ENCODE results near the gene MCUR1. TPM values are rescaled to one million over a fixed set of nuclear protein-coding genes. Genes with fewer than 3 reads are reported as not detected.
A peak's percentile ranks its signal among the peaks of the same experiment; 100 is the strongest.

MCUR1 gene
- total RNA-seq, 2 donors from 2014 or later: 10.2 to 22.3 TPM

DNA sequence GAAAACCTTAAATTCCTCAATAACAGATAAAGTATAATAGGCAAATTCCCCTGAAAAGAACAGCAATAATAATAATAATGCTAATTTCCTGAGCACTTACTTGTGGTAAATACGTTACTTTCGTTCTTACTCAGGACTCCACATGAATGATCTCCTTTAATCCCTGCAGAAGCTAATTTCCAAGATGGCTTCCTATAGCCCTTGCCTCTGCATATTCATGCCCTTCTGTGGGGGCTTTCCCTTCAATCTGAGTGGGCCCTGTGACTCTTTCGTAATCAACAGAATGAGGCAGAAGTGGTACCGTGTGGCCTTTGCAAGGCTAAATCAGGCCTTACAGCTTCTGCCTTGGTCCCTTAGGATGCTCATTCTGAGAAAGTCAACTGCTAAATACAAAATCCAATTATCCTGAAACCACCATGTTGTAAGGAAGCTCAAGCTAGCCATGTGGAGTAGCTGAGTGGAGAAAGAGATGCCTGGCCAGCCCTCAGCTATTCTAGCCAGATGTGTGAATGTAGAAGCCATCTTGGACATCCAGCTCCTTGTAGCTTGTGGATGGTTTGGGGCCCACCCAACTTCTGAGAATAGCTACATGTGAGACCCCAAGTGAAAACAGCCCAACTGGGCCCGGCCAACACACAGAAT, 50.5 kb downstream of the MCUR1 start:
- Mint-ChIP-seq H3K36me3 (ENCODE audit: low read depth) (no peaks in the 10 kb centered on the region), H3K4me3 (peak overlapping the region; percentile 43), H3K27ac (no peak overlapping the region), H3K27me3 (no peaks in the 10 kb centered on the region), H3K4me1 (peaks cover 36% of the 10 kb centered on the region)
- no peaks in the 10 kb centered on the region for H3K9me3 ChIP-seq (ENCODE audit: control insufficient read depth, low read length, poor library complexity, severe bottlenecking)
- ATAC-seq: peak; percentile 29
- no peak for DNase-seq

DNA sequence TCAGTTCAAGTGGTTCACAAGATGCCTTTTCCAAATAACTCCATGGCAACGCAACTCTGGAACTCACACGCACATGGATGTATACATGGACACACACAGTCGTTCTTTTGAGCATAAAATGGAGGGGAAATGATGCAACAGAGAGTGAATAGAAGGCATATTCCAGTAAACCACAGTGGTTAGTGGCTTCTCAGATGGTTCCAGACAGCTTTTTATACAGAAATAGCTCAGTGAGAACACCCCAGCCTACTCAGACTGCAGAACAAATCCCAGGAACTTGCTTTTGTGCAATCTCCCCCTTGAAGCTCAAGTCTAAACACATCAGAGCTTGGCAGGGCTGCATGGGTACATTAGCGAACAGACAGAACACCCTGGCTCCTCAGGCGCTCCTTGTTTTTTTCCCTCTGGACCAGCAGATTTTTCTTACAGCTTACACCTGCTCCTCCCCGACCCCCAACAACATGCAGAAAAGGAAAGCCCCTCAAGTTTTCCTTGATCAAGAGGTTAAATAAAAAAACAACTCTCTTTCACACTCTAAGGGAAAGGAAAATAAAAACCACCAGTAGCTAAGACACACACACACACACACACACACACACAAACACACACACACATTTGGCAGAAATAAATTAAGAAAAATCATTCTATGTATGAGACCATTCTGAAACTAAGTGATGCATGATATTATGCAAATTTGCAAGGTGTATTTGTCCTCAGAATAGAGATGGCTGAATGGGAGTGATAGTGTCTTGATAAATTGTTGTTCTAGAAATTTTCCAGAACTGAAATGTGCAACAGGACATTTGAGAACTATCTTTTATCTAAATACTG, 51.5 kb downstream of the MCUR1 start:
- H3K9me3 ChIP-seq (ENCODE audit: control insufficient read depth, low read length, poor library complexity, severe bottlenecking): no peaks in the 10 kb centered on the region
- Mint-ChIP-seq H3K36me3 (ENCODE audit: low read depth) (no peaks in the 10 kb centered on the region), H3K27me3 (no peaks in the 10 kb centered on the region), H3K4me1 (peaks cover 36% of the 10 kb centered on the region), H3K4me3 (peak overlapping the region; percentile 75), H3K27ac (peak overlapping the region; percentile 85)
- DNase-seq: no peak
- ATAC-seq: peak; percentile 79

- ATAC-seq (no peak), DNase-seq (no peak)
- Mint-ChIP-seq H3K27ac (no peak overlapping the region), H3K4me1 (peaks cover 27% of the 10 kb centered on the region), H3K36me3 (ENCODE audit: low read depth) (no peaks in the 10 kb centered on the region), H3K4me3 (no peak overlapping the region), H3K27me3 (no peaks in the 10 kb centered on the region)
- no peaks in the 10 kb centered on the region for H3K9me3 ChIP-seq (ENCODE audit: control insufficient read depth, low read length, poor library complexity, severe bottlenecking)
Measured at GRCh38 chr6:13761361-13762036, 52.9 kb downstream of the MCUR1 start.

DNA sequence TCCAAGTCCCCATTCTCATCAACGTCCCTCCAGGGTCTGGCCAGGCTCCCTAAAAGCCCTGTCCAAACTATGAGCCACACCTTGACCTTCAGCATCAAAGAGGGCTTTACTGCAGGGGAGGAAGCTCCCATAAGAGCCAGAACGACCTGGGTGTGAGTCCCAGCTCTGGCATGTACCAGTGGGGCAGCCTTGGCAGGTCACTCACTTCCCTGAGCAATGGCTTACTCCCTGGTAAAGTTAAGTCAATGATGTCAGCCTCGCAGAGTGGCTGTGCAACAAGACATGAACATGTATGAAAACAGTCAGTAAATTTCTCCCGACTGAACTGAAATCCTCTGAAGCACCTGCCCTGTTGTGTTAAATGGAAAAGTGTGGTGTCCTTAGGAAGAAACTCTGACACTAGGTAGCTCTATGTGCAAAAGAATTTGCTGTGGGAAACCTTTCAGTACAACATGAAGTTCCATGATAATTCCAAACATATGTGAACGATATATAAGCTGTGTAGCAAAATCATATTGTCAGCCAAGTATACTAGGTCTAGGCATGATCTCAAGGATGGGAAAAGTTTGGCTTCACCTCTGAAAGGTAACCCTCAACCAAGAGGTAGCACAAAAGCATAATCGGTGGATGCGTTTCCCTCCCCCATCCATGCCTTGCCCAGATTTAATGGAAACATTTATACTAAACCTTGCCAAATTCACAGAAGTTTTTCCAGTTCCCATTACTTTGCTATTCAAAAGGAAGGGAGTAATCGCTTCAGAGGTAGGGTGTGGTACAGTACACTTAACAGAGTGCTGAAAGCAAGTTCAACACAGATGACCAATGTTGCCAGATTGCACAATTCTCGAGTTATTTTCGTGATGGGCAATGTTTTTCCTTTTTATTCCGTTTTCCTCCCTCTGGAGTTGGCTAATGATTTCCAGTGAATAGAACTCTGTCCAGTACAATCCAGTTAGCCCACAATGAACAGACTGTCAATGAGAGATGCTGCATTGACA, 53.8 kb downstream of the MCUR1 start:
- no peaks in the 10 kb centered on the region for H3K9me3 ChIP-seq (ENCODE audit: control insufficient read depth, low read length, poor library complexity, severe bottlenecking)
- Mint-ChIP-seq H3K4me1 (peaks cover 21% of the 10 kb centered on the region), H3K36me3 (ENCODE audit: low read depth) (no peaks in the 10 kb centered on the region), H3K4me3 (no peak overlapping the region), H3K27me3 (no peaks in the 10 kb centered on the region), H3K27ac (no peak overlapping the region)
- DNase-seq (no peak), ATAC-seq (no peak)

GRCh38 chr6:13759025-13759424, 55.3 kb downstream of the MCUR1 start:
- DNase-seq: no peak
- no peaks in the 10 kb centered on the region for H3K36me3 Mint-ChIP-seq (ENCODE audit: low read depth)
- peak overlapping the region; percentile 66 for H3K27ac Mint-ChIP-seq
- H3K4me3 Mint-ChIP-seq: peak overlapping the region; percentile 1
- H3K4me1 Mint-ChIP-seq: peaks cover 23% of the 10 kb centered on the region
- ATAC-seq: no peak
- no peaks in the 10 kb centered on the region for H3K9me3 ChIP-seq (ENCODE audit: control insufficient read depth, low read length, poor library complexity, severe bottlenecking)
- no peaks in the 10 kb centered on the region for H3K27me3 Mint-ChIP-seq

DNA sequence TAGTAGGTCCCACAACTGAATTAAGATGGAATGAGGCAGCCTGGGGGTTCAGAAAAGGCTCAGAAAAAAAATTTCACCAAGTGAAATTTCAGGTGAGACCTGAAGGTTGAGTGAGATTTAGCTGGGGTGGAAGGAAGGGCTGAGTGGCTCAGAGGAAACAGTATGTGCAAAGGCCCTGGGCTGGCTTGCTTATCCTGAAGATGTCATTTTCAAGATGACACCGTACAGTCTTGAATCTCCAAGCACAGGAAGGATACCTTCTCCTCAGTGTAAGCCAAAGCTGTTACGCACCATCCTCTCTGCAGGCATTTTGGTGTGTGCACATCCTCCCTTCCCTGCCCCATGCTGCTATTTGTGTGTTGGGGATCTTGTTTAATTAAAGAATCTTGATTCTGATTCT, 59.7 kb downstream of the MCUR1 start:
- peak overlapping the region; percentile 11 for H3K27ac Mint-ChIP-seq
- no peaks in the 10 kb centered on the region for H3K36me3 Mint-ChIP-seq (ENCODE audit: low read depth)
- no peaks in the 10 kb centered on the region for H3K27me3 Mint-ChIP-seq
- H3K4me3 Mint-ChIP-seq: no peak overlapping the region
- H3K9me3 ChIP-seq (ENCODE audit: control insufficient read depth, low read length, poor library complexity, severe bottlenecking): no peaks in the 10 kb centered on the region
- peaks cover 8% of the 10 kb centered on the region for H3K4me1 Mint-ChIP-seq
- DNase-seq (no peak), ATAC-seq (no peak)

DNA sequence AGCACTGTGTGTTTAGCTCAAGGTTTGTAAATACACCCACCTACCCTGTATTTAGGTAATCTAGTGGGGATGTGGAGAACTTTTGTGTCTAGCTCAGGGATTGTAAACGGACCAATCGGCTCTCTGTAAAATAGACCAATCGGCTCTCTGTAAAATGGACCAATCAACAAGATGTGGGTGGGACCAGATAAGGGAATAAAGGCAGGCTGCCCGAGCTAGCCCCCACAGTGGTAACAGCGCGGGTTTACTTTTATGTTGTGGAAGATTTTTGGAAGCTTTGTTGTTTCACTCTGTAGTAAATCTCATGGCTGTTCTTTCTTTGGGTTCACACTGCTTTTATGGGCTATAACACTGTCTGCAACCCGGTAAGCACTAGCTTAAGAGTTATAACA, 70.6 kb downstream of the MCUR1 start:
- peaks cover 5% of the 10 kb centered on the region for H3K4me1 Mint-ChIP-seq
- H3K27ac Mint-ChIP-seq: no peak overlapping the region
- no peaks in the 10 kb centered on the region for H3K27me3 Mint-ChIP-seq
- H3K4me3 Mint-ChIP-seq: no peak overlapping the region
- DNase-seq: no peak
- ATAC-seq: no peak
- peaks cover 2% of the 10 kb centered on the region for H3K36me3 Mint-ChIP-seq (ENCODE audit: low read depth)
- H3K9me3 ChIP-seq (ENCODE audit: control insufficient read depth, low read length, poor library complexity, severe bottlenecking): no peaks in the 10 kb centered on the region

- H3K27ac Mint-ChIP-seq: no peak overlapping the region
- no peaks in the 10 kb centered on the region for H3K27me3 Mint-ChIP-seq
- no peak for ATAC-seq
- H3K36me3 Mint-ChIP-seq (ENCODE audit: low read depth): peaks cover 2% of the 10 kb centered on the region
- H3K4me3 Mint-ChIP-seq: peak overlapping the region; percentile 34
- peaks cover 5% of the 10 kb centered on the region for H3K4me1 Mint-ChIP-seq
- DNase-seq: no peak
- H3K9me3 ChIP-seq (ENCODE audit: control insufficient read depth, low read length, poor library complexity, severe bottlenecking): no peaks in the 10 kb centered on the region
Measured at GRCh38 chr6:13742961-13743735, 71.2 kb downstream of the MCUR1 start.

GRCh38 chr6:13741365-13741764, 73.0 kb downstream of the MCUR1 start:
- H3K27ac Mint-ChIP-seq: no peak overlapping the region
- H3K4me3 Mint-ChIP-seq: no peak overlapping the region
- peaks cover 2% of the 10 kb centered on the region for H3K36me3 Mint-ChIP-seq (ENCODE audit: low read depth)
- DNase-seq (no peak), ATAC-seq (no peak)
- no peaks in the 10 kb centered on the region for H3K9me3 ChIP-seq (ENCODE audit: control insufficient read depth, low read length, poor library complexity, severe bottlenecking)
- no peaks in the 10 kb centered on the region for H3K4me1 Mint-ChIP-seq
- no peaks in the 10 kb centered on the region for H3K27me3 Mint-ChIP-seq

Other genes with a start within 250 kb of the MCUR1 start
- 10 to 100 TPM; 11.7 to 11.9 TPM for gene SIRT5, start 240.0 kb downstream of the MCUR1 start, total RNA-seq
- 10 to 100 TPM; 44.3 to 47.0 TPM for gene NOL7, start 199.2 kb downstream of the MCUR1 start, total RNA-seq
- 10 to 100 TPM; 74.4 to 99.9 TPM for gene RANBP9, start 102.7 kb downstream of the MCUR1 start, total RNA-seq
- under 1 TPM; 0.16 to 0.25 TPM for gene RNF182, start 110.4 kb upstream of the MCUR1 start, total RNA-seq

Data from T-helper 17 cell (primary cell).